ENCODE measurements around the gene DLGAP1.

DNA sequence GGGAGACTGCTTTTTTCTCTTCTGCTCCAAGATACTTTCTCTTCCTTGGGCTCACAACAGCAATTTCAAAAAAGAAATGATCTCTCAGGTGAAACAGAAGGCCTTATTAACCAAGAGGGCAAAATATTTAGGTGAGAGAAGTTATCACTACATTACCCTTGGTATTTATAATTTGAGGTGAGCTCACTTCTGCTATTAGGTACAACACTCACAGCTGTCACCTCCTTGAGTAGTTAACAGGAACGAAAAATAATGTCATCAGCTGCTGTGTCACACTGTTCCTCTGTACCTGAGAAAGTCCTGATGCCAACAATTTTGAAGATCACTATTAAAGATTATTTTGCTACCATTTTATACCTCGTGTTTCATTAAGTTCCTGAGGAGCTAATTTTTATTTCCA, 205.0 kb downstream of the DLGAP1 start:
- TF ChIP-seq SIN3A (IDR thresholded peaks at IDR 0.05; ENCODE audit: borderline replicate concordance, low read depth, low read length) (no peak), YY1 (IDR thresholded peaks at IDR 0.05; ENCODE audit: low read depth) (no peak), FOXM1 (IDR thresholded peaks at IDR 0.05; ENCODE audit: low read depth) (no peak), POLR2AphosphoS5 (IDR thresholded peaks at IDR 0.05; ENCODE audit: low read depth, low read length) (no peak), CHD2 (IDR thresholded peaks at IDR 0.05; ENCODE audit: low read length, partially characterized antibody) (no peak), RXRA (IDR thresholded peaks at IDR 0.05; ENCODE audit: borderline replicate concordance, low read depth) (no peak), EP300 (IDR thresholded peaks at IDR 0.05; ENCODE audit: borderline replicate concordance in 1 of 2, low read depth in 1 of 2, low read length in 1 of 2) (no peak)
- TF ChIP-seq, protein P1, sequence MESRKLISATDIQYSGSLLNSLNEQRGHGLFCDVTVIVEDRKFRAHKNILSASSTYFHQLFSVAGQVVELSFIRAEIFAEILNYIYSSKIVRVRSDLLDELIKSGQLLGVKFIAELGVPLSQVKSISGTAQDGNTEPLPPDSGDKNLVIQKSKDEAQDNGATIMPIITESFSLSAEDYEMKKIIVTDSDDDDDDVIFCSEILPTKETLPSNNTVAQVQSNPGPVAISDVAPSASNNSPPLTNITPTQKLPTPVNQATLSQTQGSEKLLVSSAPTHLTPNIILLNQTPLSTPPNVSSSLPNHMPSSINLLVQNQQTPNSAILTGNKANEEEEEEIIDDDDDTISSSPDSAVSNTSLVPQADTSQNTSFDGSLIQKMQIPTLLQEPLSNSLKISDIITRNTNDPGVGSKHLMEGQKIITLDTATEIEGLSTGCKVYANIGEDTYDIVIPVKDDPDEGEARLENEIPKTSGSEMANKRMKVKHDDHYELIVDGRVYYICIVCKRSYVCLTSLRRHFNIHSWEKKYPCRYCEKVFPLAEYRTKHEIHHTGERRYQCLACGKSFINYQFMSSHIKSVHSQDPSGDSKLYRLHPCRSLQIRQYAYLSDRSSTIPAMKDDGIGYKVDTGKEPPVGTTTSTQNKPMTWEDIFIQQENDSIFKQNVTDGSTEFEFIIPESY (IDR thresholded peaks at IDR 0.05; ENCODE audit: borderline replicate concordance, low read depth) = no peak
- TF ChIP-seq, protein P2, sequence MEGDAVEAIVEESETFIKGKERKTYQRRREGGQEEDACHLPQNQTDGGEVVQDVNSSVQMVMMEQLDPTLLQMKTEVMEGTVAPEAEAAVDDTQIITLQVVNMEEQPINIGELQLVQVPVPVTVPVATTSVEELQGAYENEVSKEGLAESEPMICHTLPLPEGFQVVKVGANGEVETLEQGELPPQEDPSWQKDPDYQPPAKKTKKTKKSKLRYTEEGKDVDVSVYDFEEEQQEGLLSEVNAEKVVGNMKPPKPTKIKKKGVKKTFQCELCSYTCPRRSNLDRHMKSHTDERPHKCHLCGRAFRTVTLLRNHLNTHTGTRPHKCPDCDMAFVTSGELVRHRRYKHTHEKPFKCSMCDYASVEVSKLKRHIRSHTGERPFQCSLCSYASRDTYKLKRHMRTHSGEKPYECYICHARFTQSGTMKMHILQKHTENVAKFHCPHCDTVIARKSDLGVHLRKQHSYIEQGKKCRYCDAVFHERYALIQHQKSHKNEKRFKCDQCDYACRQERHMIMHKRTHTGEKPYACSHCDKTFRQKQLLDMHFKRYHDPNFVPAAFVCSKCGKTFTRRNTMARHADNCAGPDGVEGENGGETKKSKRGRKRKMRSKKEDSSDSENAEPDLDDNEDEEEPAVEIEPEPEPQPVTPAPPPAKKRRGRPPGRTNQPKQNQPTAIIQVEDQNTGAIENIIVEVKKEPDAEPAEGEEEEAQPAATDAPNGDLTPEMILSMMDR (IDR thresholded peaks at IDR 0.05) = no peak
- TF ChIP-seq, protein P3, sequence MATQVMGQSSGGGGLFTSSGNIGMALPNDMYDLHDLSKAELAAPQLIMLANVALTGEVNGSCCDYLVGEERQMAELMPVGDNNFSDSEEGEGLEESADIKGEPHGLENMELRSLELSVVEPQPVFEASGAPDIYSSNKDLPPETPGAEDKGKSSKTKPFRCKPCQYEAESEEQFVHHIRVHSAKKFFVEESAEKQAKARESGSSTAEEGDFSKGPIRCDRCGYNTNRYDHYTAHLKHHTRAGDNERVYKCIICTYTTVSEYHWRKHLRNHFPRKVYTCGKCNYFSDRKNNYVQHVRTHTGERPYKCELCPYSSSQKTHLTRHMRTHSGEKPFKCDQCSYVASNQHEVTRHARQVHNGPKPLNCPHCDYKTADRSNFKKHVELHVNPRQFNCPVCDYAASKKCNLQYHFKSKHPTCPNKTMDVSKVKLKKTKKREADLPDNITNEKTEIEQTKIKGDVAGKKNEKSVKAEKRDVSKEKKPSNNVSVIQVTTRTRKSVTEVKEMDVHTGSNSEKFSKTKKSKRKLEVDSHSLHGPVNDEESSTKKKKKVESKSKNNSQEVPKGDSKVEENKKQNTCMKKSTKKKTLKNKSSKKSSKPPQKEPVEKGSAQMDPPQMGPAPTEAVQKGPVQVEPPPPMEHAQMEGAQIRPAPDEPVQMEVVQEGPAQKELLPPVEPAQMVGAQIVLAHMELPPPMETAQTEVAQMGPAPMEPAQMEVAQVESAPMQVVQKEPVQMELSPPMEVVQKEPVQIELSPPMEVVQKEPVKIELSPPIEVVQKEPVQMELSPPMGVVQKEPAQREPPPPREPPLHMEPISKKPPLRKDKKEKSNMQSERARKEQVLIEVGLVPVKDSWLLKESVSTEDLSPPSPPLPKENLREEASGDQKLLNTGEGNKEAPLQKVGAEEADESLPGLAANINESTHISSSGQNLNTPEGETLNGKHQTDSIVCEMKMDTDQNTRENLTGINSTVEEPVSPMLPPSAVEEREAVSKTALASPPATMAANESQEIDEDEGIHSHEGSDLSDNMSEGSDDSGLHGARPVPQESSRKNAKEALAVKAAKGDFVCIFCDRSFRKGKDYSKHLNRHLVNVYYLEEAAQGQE (IDR thresholded peaks at IDR 0.05; ENCODE audit: low read depth, low read length) = no peak
- TF ChIP-seq, protein P4, sequence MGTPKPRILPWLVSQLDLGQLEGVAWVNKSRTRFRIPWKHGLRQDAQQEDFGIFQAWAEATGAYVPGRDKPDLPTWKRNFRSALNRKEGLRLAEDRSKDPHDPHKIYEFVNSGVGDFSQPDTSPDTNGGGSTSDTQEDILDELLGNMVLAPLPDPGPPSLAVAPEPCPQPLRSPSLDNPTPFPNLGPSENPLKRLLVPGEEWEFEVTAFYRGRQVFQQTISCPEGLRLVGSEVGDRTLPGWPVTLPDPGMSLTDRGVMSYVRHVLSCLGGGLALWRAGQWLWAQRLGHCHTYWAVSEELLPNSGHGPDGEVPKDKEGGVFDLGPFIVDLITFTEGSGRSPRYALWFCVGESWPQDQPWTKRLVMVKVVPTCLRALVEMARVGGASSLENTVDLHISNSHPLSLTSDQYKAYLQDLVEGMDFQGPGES (IDR thresholded peaks at IDR 0.05; ENCODE audit: low read depth, low read length) = no peak
